Measurements from ENCODE around the gene ZNF281.
"Not testable (repeated sequence)": the region's sequence is repeated elsewhere in the genome, so short reads cannot be mapped to it uniquely, and the experiment has no call there.

ZNF281 gene

GRCh38 chr1:200429221-200429751, 19.4 kb upstream of the ZNF281 start:
- DNase-seq = no peak

- DNase-seq = no peak
These were observed 18.8 kb upstream of the ZNF281 start for GRCh38 chr1:200428482-200429205.

- no peak for DNase-seq
These were observed 17.9 kb upstream of the ZNF281 start for GRCh38 chr1:200427744-200428143.

GRCh38 chr1:200426196-200426595, 16.4 kb upstream of the ZNF281 start:
- DNase-seq = no peak

GRCh38 chr1:200423235-200423634, 13.4 kb upstream of the ZNF281 start:
- DNase-seq = no peak

- DNase-seq = no peak
These were observed 12.4 kb upstream of the ZNF281 start for GRCh38 chr1:200422211-200422610.

- no peak for DNase-seq
These were observed 6.2 kb upstream of the ZNF281 start for GRCh38 chr1:200415789-200416593.

- DNase-seq = no peak
These were observed 5.4 kb upstream of the ZNF281 start for GRCh38 chr1:200415227-200415626.

GRCh38 chr1:200414657-200415056, 4.8 kb upstream of the ZNF281 start:
- DNase-seq = no peak

- not testable (repeated sequence) for DNase-seq
These were observed 3.9 kb upstream of the ZNF281 start for GRCh38 chr1:200413766-200414165.

GRCh38 chr1:200411406-200412257, 1.8 kb upstream of the ZNF281 start:
- no peak for DNase-seq

- DNase-seq = no peak
These were observed 686 bp upstream of the ZNF281 start for GRCh38 chr1:200410566-200410878.

GRCh38 chr1:200409203-200409760, 554 bp downstream of the ZNF281 start:
- no peak for DNase-seq

GRCh38 chr1:200406161-200406797, 3.6 kb downstream of the ZNF281 start:
- DNase-seq = no peak

GRCh38 chr1:200405264-200405663, 4.6 kb downstream of the ZNF281 start:
- no peak for DNase-seq

GRCh38 chr1:200401708-200402107, 8.1 kb downstream of the ZNF281 start:
- DNase-seq = no peak

- no peak for DNase-seq
These were observed 8.6 kb downstream of the ZNF281 start for GRCh38 chr1:200401263-200401662.

- no peak for DNase-seq
These were observed 9.3 kb downstream of the ZNF281 start for GRCh38 chr1:200400556-200400955.

- no peak for DNase-seq
These were observed 10.0 kb downstream of the ZNF281 start for GRCh38 chr1:200399860-200400259.

GRCh38 chr1:200398373-200398772, 11.5 kb downstream of the ZNF281 start:
- DNase-seq = no peak

- DNase-seq = no peak
These were observed 17.1 kb downstream of the ZNF281 start for GRCh38 chr1:200392625-200393185.

GRCh38 chr1:200391747-200392146, 18.1 kb downstream of the ZNF281 start:
- no peak for DNase-seq

Measured in NCI-H2227 treated with DMSO at 0.1 percent for 48 hours (cell line).